GM11168 (cell line): ENCODE measurements around the gene CREB3L1.

Experiments used
- in situ Hi-C: fragments of 300-500 bp; cut with MboI; formaldehyde crosslinking; loops from one replicate; pipeline ENCODE4 v1.12.0; 2022; ENCODE audit warnings: low sequenced_read_pairs; ENCODE audit not compliant: unreplicated experiment

CREB3L1 gene

GRCh38 chr11:46271875-46272815 is 5.3 kb upstream of the CREB3L1 start:
- in situ Hi-C loops, result no loop called here

GRCh38 chr11:46272816-46273427 is 4.5 kb upstream of the CREB3L1 start:
- in situ Hi-C loops, result no loop called here

GRCh38 chr11:46273511-46274205 is 3.8 kb upstream of the CREB3L1 start:
- in situ Hi-C loops, result no loop called here

GRCh38 chr11:46275964-46276641 is 1.4 kb upstream of the CREB3L1 start:
- in situ Hi-C loops, result no loop called here

GRCh38 chr11:46277313-46277621 is 195 bp upstream of the CREB3L1 start:
- in situ Hi-C loops, result no loop called here

- in situ Hi-C loops, result no loop called here
Observed at GRCh38 chr11:46278387-46279125, 1.1 kb downstream of the CREB3L1 start.

- in situ Hi-C loops, result no loop called here
Observed at GRCh38 chr11:46279126-46280099, 2.0 kb downstream of the CREB3L1 start.

GRCh38 chr11:46280706-46281105 is 3.2 kb downstream of the CREB3L1 start:
- in situ Hi-C loops, result no loop called here

GRCh38 chr11:46281371-46281831 is 3.9 kb downstream of the CREB3L1 start:
- in situ Hi-C loops, result no loop called here

GRCh38 chr11:46285173-46285572 is 7.7 kb downstream of the CREB3L1 start:
- in situ Hi-C loops, result no loop called here

GRCh38 chr11:46285594-46286033 is 8.2 kb downstream of the CREB3L1 start:
- in situ Hi-C loops, result no loop called here

GRCh38 chr11:46286789-46287188 is 9.3 kb downstream of the CREB3L1 start:
- in situ Hi-C loops, result no loop called here

- in situ Hi-C loops, result no loop called here
Observed at GRCh38 chr11:46288451-46288850, 11.0 kb downstream of the CREB3L1 start.

GRCh38 chr11:46290011-46290410 is 12.5 kb downstream of the CREB3L1 start:
- in situ Hi-C loops, result no loop called here

GRCh38 chr11:46290598-46291309 is 13.3 kb downstream of the CREB3L1 start:
- in situ Hi-C loops, result no loop called here

- in situ Hi-C loops, result no loop called here
Observed at GRCh38 chr11:46291441-46292150, 14.1 kb downstream of the CREB3L1 start.

GRCh38 chr11:46293066-46293465 is 15.6 kb downstream of the CREB3L1 start:
- in situ Hi-C loops, result no loop called here
